ENCODE measurements around the gene HASPIN.

HASPIN gene

DNA sequence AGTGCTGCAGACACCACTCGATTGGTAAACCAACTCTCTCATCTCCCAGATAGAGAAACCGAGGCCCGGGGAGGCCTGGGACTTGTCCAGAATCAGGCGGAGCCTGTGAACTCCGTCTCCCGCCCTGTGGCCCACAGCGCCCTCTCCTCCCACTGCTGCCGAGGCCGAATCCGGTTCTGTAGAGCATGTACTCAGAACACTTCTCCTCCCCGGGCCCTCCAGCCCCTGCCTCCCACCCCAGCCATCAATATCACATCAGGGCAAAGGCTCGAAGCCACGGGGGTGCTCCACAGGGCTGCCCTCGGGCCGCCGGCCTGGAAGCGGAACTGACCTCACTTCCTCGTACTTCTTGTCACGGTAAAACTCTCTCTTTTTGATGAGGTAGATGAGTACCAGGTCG, 42.1 kb upstream of the HASPIN start:
- TF ChIP-seq, protein P1, sequence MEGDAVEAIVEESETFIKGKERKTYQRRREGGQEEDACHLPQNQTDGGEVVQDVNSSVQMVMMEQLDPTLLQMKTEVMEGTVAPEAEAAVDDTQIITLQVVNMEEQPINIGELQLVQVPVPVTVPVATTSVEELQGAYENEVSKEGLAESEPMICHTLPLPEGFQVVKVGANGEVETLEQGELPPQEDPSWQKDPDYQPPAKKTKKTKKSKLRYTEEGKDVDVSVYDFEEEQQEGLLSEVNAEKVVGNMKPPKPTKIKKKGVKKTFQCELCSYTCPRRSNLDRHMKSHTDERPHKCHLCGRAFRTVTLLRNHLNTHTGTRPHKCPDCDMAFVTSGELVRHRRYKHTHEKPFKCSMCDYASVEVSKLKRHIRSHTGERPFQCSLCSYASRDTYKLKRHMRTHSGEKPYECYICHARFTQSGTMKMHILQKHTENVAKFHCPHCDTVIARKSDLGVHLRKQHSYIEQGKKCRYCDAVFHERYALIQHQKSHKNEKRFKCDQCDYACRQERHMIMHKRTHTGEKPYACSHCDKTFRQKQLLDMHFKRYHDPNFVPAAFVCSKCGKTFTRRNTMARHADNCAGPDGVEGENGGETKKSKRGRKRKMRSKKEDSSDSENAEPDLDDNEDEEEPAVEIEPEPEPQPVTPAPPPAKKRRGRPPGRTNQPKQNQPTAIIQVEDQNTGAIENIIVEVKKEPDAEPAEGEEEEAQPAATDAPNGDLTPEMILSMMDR (conservative IDR thresholded peaks at IDR 0.05; ENCODE audit: low read depth, low read length) = no peak
- H3K4me3 ChIP-seq (ENCODE audit: low read depth, low read length) = no peak overlapping the region

DNA sequence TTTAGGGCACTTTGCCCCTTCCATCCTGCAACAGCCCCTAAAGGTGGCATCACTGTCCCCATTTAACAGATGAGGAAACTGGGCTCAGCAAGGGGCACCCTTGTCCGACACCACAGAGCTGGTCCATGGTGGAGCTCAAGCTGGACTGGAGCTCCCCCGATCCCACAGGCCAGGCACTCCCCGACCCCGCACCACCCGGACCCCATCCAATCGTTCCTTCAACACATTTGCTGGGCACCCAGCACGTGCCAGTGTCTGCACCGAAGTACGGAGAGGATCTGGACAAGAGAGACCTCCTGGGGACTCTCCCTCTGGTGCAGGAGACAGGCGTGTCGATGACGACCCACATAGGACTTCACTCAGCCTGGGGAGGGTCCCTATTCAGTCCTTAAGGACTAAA, 41.7 kb upstream of the HASPIN start:
- TF ChIP-seq, protein P1 (conservative IDR thresholded peaks at IDR 0.05; ENCODE audit: low read depth, low read length) = no peak
- H3K4me3 ChIP-seq (ENCODE audit: low read depth, low read length) = no peak overlapping the region
- DNase-seq (ENCODE audit: low read depth) = no peak

More for the DNA sequence above, 42.1 kb upstream of the HASPIN start:
- no peak for DNase-seq (ENCODE audit: low read depth)

DNA sequence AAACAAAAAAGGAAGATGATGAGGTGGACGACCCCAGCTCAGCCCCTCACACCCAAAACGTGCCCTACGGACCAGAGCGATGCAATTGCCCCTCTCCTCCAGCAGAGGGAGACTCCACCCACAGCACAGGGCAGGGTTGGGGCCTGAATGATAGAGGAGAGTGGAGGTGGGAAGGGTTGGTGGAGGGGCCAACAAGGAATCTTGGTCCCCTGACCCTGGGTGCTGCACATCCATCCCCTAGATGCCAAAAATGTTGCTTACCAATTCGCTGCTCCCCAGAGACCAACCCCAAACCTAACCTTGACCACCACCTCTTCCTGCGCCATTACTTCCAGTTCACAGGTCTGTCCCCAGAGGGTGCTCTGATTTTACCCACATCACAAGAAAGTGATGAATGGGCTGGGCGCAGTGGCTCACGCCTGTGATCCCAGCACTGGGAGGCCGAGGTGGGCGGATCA, 40.6 kb upstream of the HASPIN start:
- TF ChIP-seq, protein P1 (conservative IDR thresholded peaks at IDR 0.05; ENCODE audit: low read depth, low read length) = peak; percentile 96
- H3K4me3 ChIP-seq (ENCODE audit: low read depth, low read length) = no peak overlapping the region
- no peak for DNase-seq (ENCODE audit: low read depth)

DNA sequence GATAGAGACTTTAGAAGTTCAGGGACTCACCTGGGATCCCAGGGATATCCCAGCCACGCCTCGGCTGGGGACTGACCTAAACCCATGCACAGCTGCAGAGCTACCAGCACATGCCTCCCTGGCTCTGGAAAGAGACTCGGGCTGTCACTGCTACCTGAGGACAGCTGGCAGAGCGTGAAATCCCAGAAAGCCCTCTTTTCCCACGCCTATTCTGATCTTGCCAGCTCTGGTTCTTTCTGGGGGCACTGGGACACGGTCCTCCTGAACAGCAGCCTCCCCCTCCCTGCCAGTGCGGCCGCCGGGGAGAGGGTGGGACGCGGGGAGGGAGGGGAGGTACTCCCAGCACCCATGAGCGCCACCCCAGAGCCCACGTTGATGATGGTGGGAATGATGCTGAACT, 38.5 kb upstream of the HASPIN start:
- TF ChIP-seq, protein P1 (conservative IDR thresholded peaks at IDR 0.05; ENCODE audit: low read depth, low read length) = no peak
- H3K4me3 ChIP-seq (ENCODE audit: low read depth, low read length) = no peak overlapping the region
- DNase-seq (ENCODE audit: low read depth) = no peak

DNA sequence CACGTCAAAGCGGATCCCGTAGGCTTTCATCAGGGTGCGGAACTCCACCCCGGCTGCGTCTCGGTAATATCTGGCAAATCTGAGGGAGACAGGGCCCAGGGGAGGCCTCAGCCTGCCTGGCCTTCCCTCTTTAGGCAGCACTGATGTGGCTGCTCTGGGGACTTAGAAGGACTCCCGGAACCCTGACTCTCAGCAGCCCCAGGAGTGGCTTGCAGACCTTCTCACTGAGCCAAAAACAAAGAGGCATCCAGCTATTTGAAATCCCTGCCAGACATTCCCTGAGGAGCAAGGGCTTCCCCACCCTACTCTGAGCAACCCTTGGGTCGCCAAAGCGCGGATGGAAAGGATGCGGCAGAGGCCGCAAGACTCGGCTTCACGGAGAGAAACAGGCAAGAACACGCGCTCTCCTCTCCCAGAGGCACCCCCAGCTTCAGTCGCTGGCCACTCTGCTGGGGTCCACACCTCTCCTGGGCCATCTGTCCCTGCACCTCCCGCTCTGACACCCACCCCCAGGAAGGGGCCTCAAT, 35.6 kb upstream of the HASPIN start:
- no peak overlapping the region for H3K4me3 ChIP-seq (ENCODE audit: low read depth, low read length)
- DNase-seq (ENCODE audit: low read depth) = no peak
- TF ChIP-seq, protein P1 (conservative IDR thresholded peaks at IDR 0.05; ENCODE audit: low read depth, low read length) = no peak

DNA sequence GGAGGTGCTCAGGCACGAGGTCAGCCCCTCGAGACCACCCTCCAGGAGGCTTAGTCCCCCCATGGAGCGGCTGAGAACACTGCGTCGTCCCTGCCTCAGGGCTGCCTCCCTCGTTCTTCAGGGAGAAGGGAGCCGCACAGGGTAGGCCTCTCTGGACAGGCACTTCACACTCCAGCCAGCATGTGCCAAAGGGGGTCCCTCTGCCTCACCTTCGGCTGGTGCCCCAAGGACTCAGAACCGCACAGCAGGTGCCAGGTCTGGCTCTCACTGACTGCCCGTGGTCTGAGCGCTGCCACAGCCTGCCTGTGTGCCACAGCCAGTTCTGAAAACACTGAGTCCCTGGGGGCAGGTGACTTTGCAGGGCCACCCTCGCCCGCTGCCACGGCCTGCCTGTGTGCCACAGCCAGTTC, 34.8 kb upstream of the HASPIN start:
- no peak overlapping the region for H3K4me3 ChIP-seq (ENCODE audit: low read depth, low read length)
- TF ChIP-seq, protein P1 (conservative IDR thresholded peaks at IDR 0.05; ENCODE audit: low read depth, low read length) = no peak
- no peak for DNase-seq (ENCODE audit: low read depth)

Data from choroid plexus epithelial cell (primary cell).